ENCODE results near the gene STX19.

GRCh38 chr3:94015025-94015424, 13.4 kb downstream of the STX19 start:
- no peak for TF ChIP-seq CTCF (IDR thresholded peaks at IDR 0.05; ENCODE audit: poor library complexity)
- no peak for TF ChIP-seq EZH2phosphoT487 (IDR thresholded peaks at IDR 0.05; ENCODE audit: low read depth, severe bottlenecking, unreplicated experiment)

Data from hepatocyte (in vitro differentiated cells).